ENCODE measurements around the gene MN1.

DNA sequence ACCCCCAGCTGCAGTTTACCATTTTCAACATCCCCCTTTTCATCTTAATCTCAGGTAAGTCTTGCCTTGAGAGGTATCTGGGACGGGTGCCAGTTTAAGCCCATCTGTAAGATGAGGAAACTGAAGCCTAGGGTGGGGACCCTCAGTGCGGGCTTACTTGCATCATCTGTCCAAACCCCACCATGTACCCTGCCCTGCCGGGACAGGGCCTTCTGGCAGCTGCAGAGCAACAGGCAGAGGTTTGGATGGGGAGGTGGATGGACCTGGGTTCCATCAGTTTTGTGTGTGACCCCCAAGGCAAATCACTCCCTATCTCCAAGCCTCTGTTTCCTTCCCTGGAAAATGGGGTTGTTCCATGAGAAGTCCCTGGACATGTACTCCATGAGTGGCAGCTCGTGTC lies 67.5 kb downstream of the MN1 start:
- TF ChIP-seq, protein P1, sequence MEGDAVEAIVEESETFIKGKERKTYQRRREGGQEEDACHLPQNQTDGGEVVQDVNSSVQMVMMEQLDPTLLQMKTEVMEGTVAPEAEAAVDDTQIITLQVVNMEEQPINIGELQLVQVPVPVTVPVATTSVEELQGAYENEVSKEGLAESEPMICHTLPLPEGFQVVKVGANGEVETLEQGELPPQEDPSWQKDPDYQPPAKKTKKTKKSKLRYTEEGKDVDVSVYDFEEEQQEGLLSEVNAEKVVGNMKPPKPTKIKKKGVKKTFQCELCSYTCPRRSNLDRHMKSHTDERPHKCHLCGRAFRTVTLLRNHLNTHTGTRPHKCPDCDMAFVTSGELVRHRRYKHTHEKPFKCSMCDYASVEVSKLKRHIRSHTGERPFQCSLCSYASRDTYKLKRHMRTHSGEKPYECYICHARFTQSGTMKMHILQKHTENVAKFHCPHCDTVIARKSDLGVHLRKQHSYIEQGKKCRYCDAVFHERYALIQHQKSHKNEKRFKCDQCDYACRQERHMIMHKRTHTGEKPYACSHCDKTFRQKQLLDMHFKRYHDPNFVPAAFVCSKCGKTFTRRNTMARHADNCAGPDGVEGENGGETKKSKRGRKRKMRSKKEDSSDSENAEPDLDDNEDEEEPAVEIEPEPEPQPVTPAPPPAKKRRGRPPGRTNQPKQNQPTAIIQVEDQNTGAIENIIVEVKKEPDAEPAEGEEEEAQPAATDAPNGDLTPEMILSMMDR (conservative IDR thresholded peaks at IDR 0.05; ENCODE audit: low read depth, low read length), result no peak
- no peak for TF ChIP-seq FOS (IDR thresholded peaks at IDR 0.05; ENCODE audit: low read depth, low read length)
